Hindlimb muscle (tissue), 1 donor: ENCODE measurements around the gene ITPK1. TPM values are rescaled to one million over a fixed set of nuclear protein-coding genes. Genes with fewer than 3 reads are reported as not detected.

Source experiments
- polyA plus RNA-seq: library from polyadenylated mRNA; unstranded; fragments of 120-200 nt; gene quantifications from one replicate; pipeline ENCODE4 v1.2.1, GENCODE V29; 2013; ENCODE audit not compliant: insufficient read length

Gene ITPK1
- polyA plus RNA-seq, 1 donor, result 16.5 TPM

Other genes with a start within 250 kb of the ITPK1 start
- 0.23 TPM for gene CHGA, start 192.8 kb downstream of the ITPK1 start, polyA plus RNA-seq
- gene MOAP1, start 69.0 kb upstream of the ITPK1 start, polyA plus RNA-seq, result 25.8 TPM
- gene LYSET, start 69.4 kb upstream of the ITPK1 start, polyA plus RNA-seq, result 16.0 TPM
- gene GON7, start 91.1 kb upstream of the ITPK1 start, polyA plus RNA-seq, result 6.8 TPM
- 22.8 TPM for gene UBR7, start 91.3 kb upstream of the ITPK1 start, polyA plus RNA-seq
- gene BTBD7, start 217.1 kb upstream of the ITPK1 start, polyA plus RNA-seq, result 19.3 TPM
- gene COX8C, start 231.3 kb upstream of the ITPK1 start, polyA plus RNA-seq, result 0.89 TPM